Adrenal gland (tissue), 12 donors: Measurements from ENCODE around the gene STRADB. TPM values are rescaled to one million over a fixed set of nuclear protein-coding genes. Genes with fewer than 3 reads are reported as not detected.
"Not testable (repeated sequence)": the region's sequence is repeated elsewhere in the genome, so short reads cannot be mapped to it uniquely, and the experiment has no call there.

Experiments used
- DNase-seq, 7 donors: peaks; one replicate each; pipeline ENCODE4 v3.0.0-alpha.2; 2019 to 2020
- H3K27ac ChIP-seq, 5 donors: fragments of 200-600 bp; sonication (generic) in 4 of 5; 1 replicate in 3 of 5; 2 replicates in 2 of 5; pipeline versions ENCODE4 v1.5.1 to v1.8.0; 2016 to 2020; ENCODE audit warnings: mild to moderate bottlenecking in 1 of 5
- H3K27me3 ChIP-seq: fragments of 200-600 bp; 2 replicates; pipeline ENCODE4 v1.8.0; 2021
- H3K36me3 ChIP-seq, 2 donors: fragments of 200-600 bp; replicated peaks in 1 of 2; 1 replicate in 1 of 2; 2 replicates in 1 of 2; pipeline versions ENCODE4 v1.5.1 to v1.8.0; 2018 to 2022
- H3K4me1 ChIP-seq, 2 donors: fragments of 200-600 bp; replicated peaks in 1 of 2; 1 replicate in 1 of 2; 2 replicates in 1 of 2; pipeline versions ENCODE4 v1.5.1 to v1.8.0; 2018 to 2021
- H3K4me3 ChIP-seq, 4 donors: fragments of 200-600 bp; sonication (generic) in 3 of 4; one replicate each; pipeline ENCODE4 v1.5.1; 2016 to 2018
- H3K9me3 ChIP-seq, 3 donors: fragments of 200-600 bp; sonication (generic) in 1 of 3; replicated peaks in 1 of 3; 1 replicate in 2 of 3; 2 replicates in 1 of 3; pipeline versions ENCODE4 v1.5.1 to v1.8.0; 2016 to 2021
- CTCF ChIP-seq, 6 experiments: fragments of 450-650 bp in 4 of 6; fragments of 200-600 bp in 2 of 6; sonication (generic) in 1 of 6; IDR thresholded peaks; 1 replicate in 5 of 6; 2 replicates in 1 of 6; pipeline versions ENCODE4 v1.5.1 to v1.8.0; 2016 to 2021; ENCODE audit warnings: antibody characterized with exemption in 6 of 6, mild to moderate bottlenecking in 2 of 6, moderate library complexity in 1 of 6
- POLR2A ChIP-seq, 2 donors: fragments of 450-650 bp; IDR thresholded peaks; one replicate each; pipeline ENCODE4 v1.6.1; 2017; ENCODE audit warnings: antibody characterized with exemption in 2 of 2, mild to moderate bottlenecking in 2 of 2, moderate library complexity in 1 of 2
- WGBS, 4 donors: extraction: QIAGEN DNeasy Blood & Tissue Kit in 2 of 4; methylation state at CpG; one replicate each; pipeline versions ENCODE4 v1.1.5 to v1.1.7; 2013 to 2017; 5-methylcytosine and 5-hydroxymethylcytosine counted together
- intact Hi-C, 2 donors: fragments of 100-400 bp; cut with DNase I; formaldehyde crosslinking; loops; one replicate each; pipeline versions ENCODE4 v1.14.1 to v1.15.0; 2022 to 2023
- polyA plus RNA-seq, 3 donors: library from polyadenylated mRNA; stranded (reverse); fragments of 200-250 nt in 2 of 3; fragments of 350-450 nt in 1 of 3; fragmentation: Illumina TruSeq in 1 of 3; extraction: RNeasy Lipid Tissue Mini Kit (QIAGEN cat#74804) in 1 of 3; gene quantifications; one replicate each; pipeline ENCODE4 v1.2.3, GENCODE V29; 2013 to 2014
- total RNA-seq, 9 donors: library from RNA; depleted of rRNA in 4 of 9; stranded (reverse); fragments of >200 nt in 4 of 9; fragments of 120-200 nt in 1 of 9; fragmentation: NEBNext Ultra II Directional in 1 of 9; extraction: Animal tissue kit (Norgen Biotek cat#: 25700) in 1 of 9; gene quantifications; one replicate each; pipeline versions ENCODE4 v1.1.0 to v1.2.4, GENCODE V29; 2013 to 2023
- donor health status: healthy with polysubstance abuse.
- donor health status: Bipolar disorder and iron deficiency.
- donor health status: DM: yes; HTN: yes; CAD: no.
- donor health status: DM: no; HTN: no; CAD: no.
- donor health status: DM: no; HTN: no; CAD: no.
- donor health status: DM: yes; HTN: yes; CAD: no.

The STRADB gene
- total and polyA plus RNA-seq, 12 donors: 51.2 to 154 (median 95.0) TPM

- no peak for TF ChIP-seq POLR2A (IDR thresholded peaks at IDR 0.05)
- intact Hi-C loops: no loop called here
Observed at GRCh38 chr2:201436141-201436540, 15.4 kb upstream of the STRADB start.

DNA sequence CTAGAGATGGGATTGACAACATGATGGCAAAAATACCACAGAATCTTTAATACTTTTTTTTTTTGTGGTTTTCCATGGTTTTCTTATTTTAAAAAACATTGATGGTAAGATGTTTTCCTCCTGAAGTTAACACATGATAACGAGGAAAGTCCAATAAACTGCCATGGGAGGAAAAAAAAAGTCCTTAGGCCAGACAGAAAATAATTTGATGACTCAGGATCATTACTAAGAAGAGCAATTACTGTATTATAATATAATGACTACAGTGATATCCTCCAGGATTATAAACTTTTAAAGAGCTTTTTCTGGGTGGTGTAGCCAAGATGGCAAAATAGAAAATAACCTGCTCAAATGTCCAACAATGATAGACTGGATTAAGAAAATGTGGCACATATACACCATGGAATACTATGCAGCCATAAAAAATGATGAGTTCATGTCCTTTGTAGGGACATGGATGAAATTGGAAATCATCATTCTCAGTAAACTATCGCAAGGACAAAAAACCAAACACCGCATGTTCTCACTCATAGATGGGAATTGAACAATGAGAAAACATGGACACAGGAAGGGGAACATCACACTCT lies 12.1 kb upstream of the STRADB start:
- H3K36me3 ChIP-seq, H3K27ac ChIP-seq, intact Hi-C loops, H3K27me3 ChIP-seq, H3K4me3 ChIP-seq, H3K9me3 ChIP-seq, DNase-seq: not testable (repeated sequence)
- 84 to 99% (median 93%) methylated on average over 1 to 2 of the region's 3 CpGs for WGBS, 4 donors
- peaks cover 8 to 16% of the 10 kb centered on the region in 2 donors for H3K4me1 ChIP-seq

More at GRCh38 chr2:201436141-201436540, 15.4 kb upstream of the STRADB start:
- DNase-seq: no peak
- peaks cover 37 to 42% of the 10 kb centered on the region in 2 donors for H3K4me1 ChIP-seq
- H3K27ac ChIP-seq: no peak overlapping the region
- WGBS, 4 donors: 95 to 99% (median 96%) methylated on average over 2 of the region's 2 CpGs
- H3K9me3 ChIP-seq: no peaks in the 10 kb centered on the region
- H3K27me3 ChIP-seq: no peaks in the 10 kb centered on the region
- no peak overlapping the region for H3K4me3 ChIP-seq
- no peaks in the 10 kb centered on the region for H3K36me3 ChIP-seq

DNA sequence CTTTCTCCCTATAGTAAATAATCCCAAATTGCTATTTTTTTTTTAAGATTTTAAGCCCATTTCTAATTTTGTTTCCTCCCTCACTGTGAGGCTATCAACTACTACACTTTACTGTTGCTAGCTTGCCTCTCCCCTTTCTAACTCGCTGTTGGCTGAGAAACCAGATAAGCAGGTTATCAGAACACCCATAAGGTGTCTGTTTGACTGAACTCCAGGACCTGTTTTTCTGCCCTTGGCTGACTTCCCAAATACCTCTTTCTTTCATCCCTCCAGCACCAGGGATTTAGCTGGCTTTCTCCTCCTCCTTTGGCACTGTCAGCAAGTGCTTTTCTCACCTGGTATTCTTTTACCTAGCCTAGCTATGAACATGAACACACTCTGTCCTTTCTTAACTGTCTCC lies 11.4 kb upstream of the STRADB start:
- intact Hi-C loops: no loop called here
- TF ChIP-seq POLR2A (IDR thresholded peaks at IDR 0.05) (no peak), CTCF (IDR thresholded peaks at IDR 0.05) (no peak)
- Histone ChIP-seq H3K9me3 (no peaks in the 10 kb centered on the region), H3K27ac (no peak overlapping the region), H3K4me3 (no peak overlapping the region), H3K36me3 (no peaks in the 10 kb centered on the region), H3K27me3 (no peaks in the 10 kb centered on the region), H3K4me1 (peaks cover 9 to 17% of the 10 kb centered on the region in 2 donors)
- DNase-seq: no peak
- 26 to 40% (median 36%) methylated on average over 1 of the region's 1 CpG for WGBS, 4 donors

DNA sequence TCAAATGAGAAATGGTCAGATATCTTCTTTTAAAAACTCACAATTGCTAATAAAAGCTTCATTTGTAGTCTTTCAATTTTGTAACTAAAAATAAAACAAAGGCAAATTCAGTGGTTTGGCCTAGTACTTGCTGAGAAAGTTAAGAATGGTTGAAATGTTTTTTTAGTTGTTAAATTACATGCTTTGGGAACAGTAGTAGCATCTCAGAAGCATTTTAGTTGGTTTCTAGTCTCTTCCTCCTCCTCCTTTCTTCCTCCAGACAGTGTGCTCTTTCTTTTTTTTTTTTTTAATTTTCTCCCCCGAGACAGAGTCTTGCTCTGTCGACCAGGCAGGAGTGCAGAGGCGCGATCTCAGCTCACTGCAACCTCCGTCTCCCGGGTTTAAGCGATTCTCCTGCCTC lies 10.1 kb upstream of the STRADB start:
- Histone ChIP-seq H3K4me1 (peaks cover 14 to 28% of the 10 kb centered on the region in 2 donors), H3K4me3 (no peak overlapping the region), H3K27ac (no peak overlapping the region), H3K9me3 (no peaks in the 10 kb centered on the region), H3K36me3 (no peaks in the 10 kb centered on the region), H3K27me3 (no peaks in the 10 kb centered on the region)
- TF ChIP-seq POLR2A (IDR thresholded peaks at IDR 0.05): no peak
- no peak for TF ChIP-seq CTCF (IDR thresholded peaks at IDR 0.05)
- DNase-seq: no peak
- 78 to 96% (median 89%) methylated on average over 7 of the region's 7 CpGs for WGBS, 4 donors
- intact Hi-C loops: no loop called here

DNA sequence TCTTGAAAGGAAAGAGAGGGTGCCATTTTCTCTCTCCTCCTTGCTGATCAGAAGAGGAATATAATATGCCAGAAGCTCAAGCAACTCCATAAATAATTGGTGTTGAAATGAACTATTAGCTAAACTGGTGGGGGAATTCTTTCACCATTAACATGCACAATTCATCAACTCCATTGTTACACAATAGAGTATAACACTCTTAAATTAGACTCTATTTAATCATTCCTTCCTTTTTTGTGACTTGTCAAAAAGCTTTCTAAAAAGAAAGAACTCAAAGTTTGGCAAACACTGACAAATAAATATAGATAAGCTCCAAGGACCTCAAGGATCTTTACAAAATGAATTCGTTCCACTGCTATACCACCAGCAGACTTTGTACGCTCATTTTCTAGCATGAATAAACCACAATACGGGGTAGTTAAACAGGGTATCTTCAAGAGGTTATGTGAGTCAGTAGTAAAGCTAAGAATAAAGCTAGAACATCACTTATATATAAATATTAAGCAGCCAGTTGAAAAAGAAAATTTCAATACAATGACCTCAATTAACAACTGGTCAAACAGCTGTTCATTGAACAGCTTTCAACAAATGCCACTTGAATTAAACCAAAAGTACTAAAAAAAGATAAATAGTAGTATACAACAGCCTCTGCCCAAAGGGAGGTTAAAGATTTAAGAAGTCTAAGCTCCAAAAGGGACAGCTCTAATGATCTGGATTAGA lies 6.6 kb upstream of the STRADB start:
- no peak overlapping the region for H3K4me3 ChIP-seq
- no peaks in the 10 kb centered on the region for H3K27me3 ChIP-seq
- peak overlapping the region in 1 of 5 donors; percentile 33 for H3K27ac ChIP-seq
- H3K9me3 ChIP-seq: no peaks in the 10 kb centered on the region
- TF ChIP-seq POLR2A (IDR thresholded peaks at IDR 0.05): no peak
- no peak for TF ChIP-seq CTCF (IDR thresholded peaks at IDR 0.05)
- 39 to 48% (median 45%) methylated on average over 3 of the region's 3 CpGs for WGBS, 4 donors
- H3K4me1 ChIP-seq: peaks cover 14 to 51% of the 10 kb centered on the region in 2 donors
- no peaks in the 10 kb centered on the region for H3K36me3 ChIP-seq
- intact Hi-C loops: no loop called here
- DNase-seq: no peak
